ENCODE data around the gene UNC13D.

DNA sequence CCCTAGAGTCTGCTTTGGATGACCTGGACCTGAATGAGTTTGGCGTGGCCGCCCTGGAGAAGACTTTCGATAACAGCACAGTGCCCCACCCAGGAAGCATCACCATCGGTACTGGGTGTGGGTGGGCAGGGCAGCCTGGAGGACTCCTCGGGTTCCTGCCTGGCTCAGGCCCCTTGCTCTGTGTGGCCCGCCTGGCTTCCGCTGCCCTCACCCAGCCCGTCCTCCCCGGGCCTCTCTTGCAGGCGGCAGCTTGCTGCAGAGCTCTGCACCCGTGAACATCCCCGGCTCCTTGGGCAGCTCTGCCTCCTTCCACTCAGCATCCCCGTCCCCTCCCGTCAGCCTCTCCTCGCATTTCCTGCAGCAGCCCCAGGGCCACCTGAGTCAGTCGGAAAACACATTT, 24.5 kb downstream of the UNC13D start:
- TF ChIP-seq, protein P1, sequence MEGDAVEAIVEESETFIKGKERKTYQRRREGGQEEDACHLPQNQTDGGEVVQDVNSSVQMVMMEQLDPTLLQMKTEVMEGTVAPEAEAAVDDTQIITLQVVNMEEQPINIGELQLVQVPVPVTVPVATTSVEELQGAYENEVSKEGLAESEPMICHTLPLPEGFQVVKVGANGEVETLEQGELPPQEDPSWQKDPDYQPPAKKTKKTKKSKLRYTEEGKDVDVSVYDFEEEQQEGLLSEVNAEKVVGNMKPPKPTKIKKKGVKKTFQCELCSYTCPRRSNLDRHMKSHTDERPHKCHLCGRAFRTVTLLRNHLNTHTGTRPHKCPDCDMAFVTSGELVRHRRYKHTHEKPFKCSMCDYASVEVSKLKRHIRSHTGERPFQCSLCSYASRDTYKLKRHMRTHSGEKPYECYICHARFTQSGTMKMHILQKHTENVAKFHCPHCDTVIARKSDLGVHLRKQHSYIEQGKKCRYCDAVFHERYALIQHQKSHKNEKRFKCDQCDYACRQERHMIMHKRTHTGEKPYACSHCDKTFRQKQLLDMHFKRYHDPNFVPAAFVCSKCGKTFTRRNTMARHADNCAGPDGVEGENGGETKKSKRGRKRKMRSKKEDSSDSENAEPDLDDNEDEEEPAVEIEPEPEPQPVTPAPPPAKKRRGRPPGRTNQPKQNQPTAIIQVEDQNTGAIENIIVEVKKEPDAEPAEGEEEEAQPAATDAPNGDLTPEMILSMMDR (conservative IDR thresholded peaks at IDR 0.05; ENCODE audit: low read length) = no peak
- no peak for TF ChIP-seq EZH2phosphoT487 (IDR thresholded peaks at IDR 0.05; ENCODE audit: borderline replicate concordance, low read depth, low read length)

All from OCI-LY7 (cell line).